Astrocyte (in vitro differentiated cells and primary cell): Measurements from ENCODE around the gene GPRIN1. TPM values are rescaled to one million over a fixed set of nuclear protein-coding genes. Genes with fewer than 3 reads are reported as not detected.

Experiments used
- DNase-seq: peaks from one replicate; pipeline ENCODE4 v3.0.0-alpha.2; 2010; ENCODE audit warnings: low read depth
- FAIRE-seq: peaks from 2 replicates; lab custom pipeline; 2011; peaks lifted over from hg19 to GRCh38; lab: Jason Lieb, UNC
- H2AFZ ChIP-seq: 2 replicates; pipeline ENCODE4 v1.6.0; 2012; ENCODE audit warnings: low read depth, low read length, inconsistent platforms
- H3K27ac ChIP-seq: 2 replicates; pipeline ENCODE4 v1.5.1; 2011; ENCODE audit warnings: low read depth, low read length, inconsistent platforms
- H3K27me3 ChIP-seq: 2 replicates; pipeline ENCODE4 v1.6.0; 2011; ENCODE audit warnings: low read length, inconsistent platforms; ENCODE audit not compliant: insufficient read depth
- H3K36me3 ChIP-seq: 2 replicates; pipeline ENCODE4 v1.5.1; 2011; ENCODE audit warnings: low read length, inconsistent platforms; ENCODE audit not compliant: insufficient read depth
- H3K4me1 ChIP-seq: 2 replicates; pipeline ENCODE4 v1.5.1; 2011; ENCODE audit warnings: low read length, inconsistent platforms; ENCODE audit not compliant: insufficient read depth
- H3K4me2 ChIP-seq: 2 replicates; pipeline ENCODE4 v1.6.0; 2012; ENCODE audit warnings: low read length, inconsistent platforms
- H3K4me3 ChIP-seq: 2 replicates; pipeline ENCODE4 v1.5.1; 2011; ENCODE audit warnings: low read depth, mild to moderate bottlenecking, low read length, inconsistent platforms; ENCODE audit not compliant: insufficient read depth
- H3K79me2 ChIP-seq: 2 replicates; pipeline ENCODE4 v1.6.0; 2012; ENCODE audit warnings: mild to moderate bottlenecking, low read length, inconsistent platforms; ENCODE audit not compliant: insufficient read depth
- H3K9ac ChIP-seq: 2 replicates; pipeline ENCODE4 v1.6.0; 2012; ENCODE audit warnings: mild to moderate bottlenecking, low read length, inconsistent platforms
- H3K9me3 ChIP-seq: 2 replicates; pipeline ENCODE4 v1.5.1; 2012; ENCODE audit warnings: low read depth, mild to moderate bottlenecking, low read length, inconsistent platforms; ENCODE audit not compliant: insufficient read depth
- H4K20me1 ChIP-seq: 2 replicates; pipeline ENCODE4 v1.6.0; 2012; ENCODE audit warnings: low read length, inconsistent platforms; ENCODE audit not compliant: insufficient read depth
- H3K27ac Mint-ChIP-seq: one replicate; pipeline ENCODE4 v1.8.0; 2021; ENCODE audit warnings: mild to moderate bottlenecking, mixed read lengths; ENCODE audit not compliant: unreplicated experiment
- H3K27me3 Mint-ChIP-seq: one replicate; pipeline ENCODE4 v1.8.0; 2021; ENCODE audit warnings: low read depth, mixed read lengths; ENCODE audit not compliant: unreplicated experiment
- H3K36me3 Mint-ChIP-seq: one replicate; pipeline ENCODE4 v1.8.0; 2021; ENCODE audit warnings: low read depth, mixed read lengths; ENCODE audit not compliant: unreplicated experiment
- H3K4me1 Mint-ChIP-seq: one replicate; pipeline ENCODE4 v1.8.0; 2021; ENCODE audit warnings: low read depth, mixed read lengths; ENCODE audit not compliant: unreplicated experiment
- H3K4me3 Mint-ChIP-seq: one replicate; pipeline ENCODE4 v1.8.0; 2021; ENCODE audit warnings: mild to moderate bottlenecking, moderate library complexity, mixed read lengths; ENCODE audit not compliant: unreplicated experiment
- H3K9me3 Mint-ChIP-seq: one replicate; pipeline ENCODE4 v1.8.0; 2021; ENCODE audit warnings: mild to moderate bottlenecking, mixed read lengths; ENCODE audit not compliant: unreplicated experiment
- EZH2 ChIP-seq: IDR thresholded peaks from 2 replicates; pipeline ENCODE4 v1.6.1; 2012; ENCODE audit warnings: mild to moderate bottlenecking, low read length, inconsistent platforms; ENCODE audit not compliant: insufficient read depth
- total RNA-seq: library from RNA; stranded (reverse); gene quantifications from 2 replicates; pipeline ENCODE4 v1.2.1, GENCODE V29; 2021
- TF ChIP-seq, protein P1 (sequence below): IDR thresholded peaks from 2 replicates; pipeline ENCODE4 v1.5.1; 2011; ENCODE audit warnings: low read depth, mild to moderate bottlenecking, inconsistent platforms, low read length, moderate library complexity; ENCODE audit not compliant: insufficient read depth

Gene GPRIN1
- total RNA-seq, 1 donor from 2014 or later = 6.8 TPM

DNA sequence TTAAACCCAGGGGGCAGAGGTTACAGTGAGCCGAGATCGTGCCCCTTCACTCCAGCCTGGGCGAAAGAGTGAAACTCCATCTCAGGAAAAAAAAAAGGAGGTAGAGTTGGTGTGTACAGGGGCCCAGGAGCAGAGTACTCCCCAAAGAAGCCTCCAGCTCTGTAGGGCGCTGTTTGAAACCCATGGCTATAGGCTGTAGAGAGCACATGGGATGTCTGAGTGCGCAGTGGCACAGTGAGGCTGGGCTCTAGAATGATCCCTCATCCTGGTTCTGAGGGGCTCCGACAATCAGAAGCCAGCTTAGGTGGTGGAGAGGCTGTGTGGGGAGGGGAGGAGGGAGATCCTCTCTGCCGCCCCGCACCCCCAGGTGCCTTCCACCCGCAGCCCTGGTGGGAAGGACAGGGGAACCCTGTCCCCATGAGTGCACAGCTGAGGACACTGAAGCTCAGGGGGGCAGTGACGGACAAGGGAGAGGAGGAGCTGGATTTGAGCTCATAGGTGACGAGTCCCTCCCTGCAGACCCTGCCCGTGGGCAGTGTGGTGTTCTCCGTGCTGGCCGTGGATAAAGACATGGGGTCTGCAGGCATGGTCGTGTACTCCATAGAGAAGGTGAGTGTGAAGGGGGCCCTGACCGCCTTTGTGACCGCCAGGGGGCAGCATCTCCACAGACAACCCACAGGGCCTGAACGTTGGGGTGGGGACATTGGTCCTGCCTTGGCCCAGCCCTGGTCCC, 36.2 kb downstream of the GPRIN1 start:
- Histone ChIP-seq H2AFZ (no peak overlapping the region), H3K27me3 (peaks cover 5% of the 10 kb centered on the region), H3K27ac (no peak overlapping the region), H3K4me1 (no peaks in the 10 kb centered on the region), H3K4me2 (no peak overlapping the region), H3K36me3 (no peaks in the 10 kb centered on the region), H3K9ac (no peak overlapping the region), H3K9me3 (no peaks in the 10 kb centered on the region), H3K79me2 (no peaks in the 10 kb centered on the region), H3K4me3 (no peak overlapping the region), H4K20me1 (no peaks in the 10 kb centered on the region)
- Mint-ChIP-seq H3K9me3 (no peaks in the 10 kb centered on the region), H3K4me1 (no peaks in the 10 kb centered on the region), H3K4me3 (no peak overlapping the region), H3K36me3 (no peaks in the 10 kb centered on the region), H3K27me3 (peaks cover 38% of the 10 kb centered on the region), H3K27ac (no peak overlapping the region)
- TF ChIP-seq, protein P1, sequence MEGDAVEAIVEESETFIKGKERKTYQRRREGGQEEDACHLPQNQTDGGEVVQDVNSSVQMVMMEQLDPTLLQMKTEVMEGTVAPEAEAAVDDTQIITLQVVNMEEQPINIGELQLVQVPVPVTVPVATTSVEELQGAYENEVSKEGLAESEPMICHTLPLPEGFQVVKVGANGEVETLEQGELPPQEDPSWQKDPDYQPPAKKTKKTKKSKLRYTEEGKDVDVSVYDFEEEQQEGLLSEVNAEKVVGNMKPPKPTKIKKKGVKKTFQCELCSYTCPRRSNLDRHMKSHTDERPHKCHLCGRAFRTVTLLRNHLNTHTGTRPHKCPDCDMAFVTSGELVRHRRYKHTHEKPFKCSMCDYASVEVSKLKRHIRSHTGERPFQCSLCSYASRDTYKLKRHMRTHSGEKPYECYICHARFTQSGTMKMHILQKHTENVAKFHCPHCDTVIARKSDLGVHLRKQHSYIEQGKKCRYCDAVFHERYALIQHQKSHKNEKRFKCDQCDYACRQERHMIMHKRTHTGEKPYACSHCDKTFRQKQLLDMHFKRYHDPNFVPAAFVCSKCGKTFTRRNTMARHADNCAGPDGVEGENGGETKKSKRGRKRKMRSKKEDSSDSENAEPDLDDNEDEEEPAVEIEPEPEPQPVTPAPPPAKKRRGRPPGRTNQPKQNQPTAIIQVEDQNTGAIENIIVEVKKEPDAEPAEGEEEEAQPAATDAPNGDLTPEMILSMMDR = peak; percentile 67
- TF ChIP-seq EZH2 = no peak
- FAIRE-seq = no peak
- no peak for DNase-seq

- H3K27ac ChIP-seq = no peak overlapping the region
- H3K4me2 ChIP-seq = no peak overlapping the region
- H3K79me2 ChIP-seq = no peaks in the 10 kb centered on the region
- H3K36me3 ChIP-seq = no peaks in the 10 kb centered on the region
- TF ChIP-seq, protein P1 = no peak
- no peak for TF ChIP-seq EZH2
- no peaks in the 10 kb centered on the region for H3K9me3 ChIP-seq
- H3K4me1 ChIP-seq = no peaks in the 10 kb centered on the region
- H4K20me1 ChIP-seq = no peaks in the 10 kb centered on the region
- Mint-ChIP-seq H3K27me3 (peaks cover 33% of the 10 kb centered on the region), H3K27ac (no peak overlapping the region), H3K9me3 (no peaks in the 10 kb centered on the region), H3K36me3 (no peaks in the 10 kb centered on the region), H3K4me1 (no peaks in the 10 kb centered on the region), H3K4me3 (no peak overlapping the region)
- FAIRE-seq (no peak), DNase-seq (peak; percentile 7)
- no peak overlapping the region for H3K9ac ChIP-seq
- H2AFZ ChIP-seq = no peak overlapping the region
- peaks cover 5% of the 10 kb centered on the region for H3K27me3 ChIP-seq
- H3K4me3 ChIP-seq = no peak overlapping the region
Observed at GRCh38 chr5:176570044-176570443, 39.9 kb downstream of the GPRIN1 start.

DNA sequence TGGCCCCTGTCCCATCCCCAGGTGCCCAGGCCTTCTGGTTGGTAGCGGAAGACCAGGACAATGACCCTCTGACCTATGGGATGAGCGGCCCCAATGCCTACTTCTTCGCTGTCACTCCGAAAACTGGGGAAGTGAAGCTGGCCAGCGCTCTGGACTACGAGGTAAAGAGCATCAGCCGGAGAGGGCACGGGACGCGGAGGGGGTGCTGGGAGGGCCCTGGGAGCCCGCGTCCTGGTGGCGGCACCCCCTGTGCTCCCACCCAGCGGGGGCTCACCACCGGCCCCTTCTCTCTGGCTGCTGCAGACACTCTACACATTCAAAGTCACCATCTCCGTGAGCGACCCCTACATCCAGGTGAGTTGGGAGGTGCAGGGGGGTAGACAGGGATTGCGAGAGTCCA, 41.3 kb downstream of the GPRIN1 start:
- no peaks in the 10 kb centered on the region for H3K9me3 Mint-ChIP-seq
- H3K4me3 Mint-ChIP-seq = no peak overlapping the region
- Histone ChIP-seq H3K9me3 (no peaks in the 10 kb centered on the region), H3K4me3 (no peak overlapping the region), H3K36me3 (no peaks in the 10 kb centered on the region), H3K27ac (no peak overlapping the region), H3K4me1 (no peaks in the 10 kb centered on the region), H2AFZ (no peak overlapping the region), H3K27me3 (peaks cover 4% of the 10 kb centered on the region), H3K79me2 (no peaks in the 10 kb centered on the region), H4K20me1 (no peaks in the 10 kb centered on the region), H3K9ac (no peak overlapping the region), H3K4me2 (no peak overlapping the region)
- no peak for TF ChIP-seq EZH2
- TF ChIP-seq, protein P1 = no peak
- no peak for FAIRE-seq
- H3K36me3 Mint-ChIP-seq = no peaks in the 10 kb centered on the region
- no peak for DNase-seq
- H3K27me3 Mint-ChIP-seq = peaks cover 22% of the 10 kb centered on the region
- peaks cover 5% of the 10 kb centered on the region for H3K4me1 Mint-ChIP-seq
- H3K27ac Mint-ChIP-seq = no peak overlapping the region
